Gastrocnemius medialis (tissue), 4 donors: ENCODE data around the gene TMEM51. TPM values are rescaled to one million over a fixed set of nuclear protein-coding genes. Genes with fewer than 3 reads are reported as not detected.

Experiments used
- ATAC-seq, 2 donors: fragments of 150-250 bp; one replicate each; pipeline ENCODE4 v1.9.1; 2016
- DNase-seq, 2 donors: peaks; one replicate each; pipeline ENCODE4 v3.0.0-alpha.2; 2019
- H3K27ac ChIP-seq, 4 donors: fragments of 200-600 bp; sonication (generic); 1 replicate in 1 of 4; 2 replicates in 3 of 4; pipeline ENCODE4 v1.5.1; 2016 to 2018; ENCODE audit warnings: mild to moderate bottlenecking in 2 of 4, moderate library complexity in 1 of 4
- H3K27me3 ChIP-seq, 3 donors: fragments of 200-600 bp; sonication (generic) in 2 of 3; 1 replicate in 1 of 3; 2 replicates in 2 of 3; pipeline versions ENCODE4 v1.5.1 to v1.6.0; 2016 to 2019; ENCODE audit warnings: mild to moderate bottlenecking in 1 of 3, moderate library complexity in 1 of 3
- H3K36me3 ChIP-seq, 2 donors: fragments of 200-600 bp; sonication (generic) in 1 of 2; one replicate each; pipeline ENCODE4 v1.5.1; 2017 to 2018
- H3K4me1 ChIP-seq, 2 donors: fragments of 200-600 bp; sonication (generic) in 1 of 2; one replicate each; pipeline ENCODE4 v1.5.1; 2016 to 2017; ENCODE audit warnings: mild to moderate bottlenecking in 2 of 2
- H3K4me3 ChIP-seq, 4 donors: fragments of 200-600 bp; sonication (generic) in 3 of 4; 1 replicate in 1 of 4; 2 replicates in 3 of 4; pipeline ENCODE4 v1.5.1; 2016 to 2019; ENCODE audit warnings: mild to moderate bottlenecking in 2 of 4
- H3K9me3 ChIP-seq, 3 donors: fragments of 200-600 bp; sonication (generic) in 2 of 3; 1 replicate in 1 of 3; 2 replicates in 2 of 3; pipeline ENCODE4 v1.5.1; 2016 to 2019
- CTCF ChIP-seq, 5 experiments: fragments of 450-650 bp in 3 of 5; fragments of 200-600 bp in 2 of 5; sonication (generic) in 2 of 5; IDR thresholded peaks in 4 of 5; conservative IDR thresholded peaks in 1 of 5; 1 replicate in 4 of 5; 2 replicates in 1 of 5; pipeline ENCODE4 v1.5.1; 2016 to 2019; ENCODE audit warnings: antibody characterized with exemption in 5 of 5, mild to moderate bottlenecking in 3 of 5, moderate library complexity in 3 of 5
- POLR2A ChIP-seq, 2 donors: fragments of 450-650 bp; IDR thresholded peaks; one replicate each; pipeline ENCODE4 v1.6.1; 2017; ENCODE audit warnings: antibody characterized with exemption in 2 of 2, mild to moderate bottlenecking in 2 of 2, moderate library complexity in 2 of 2
- in situ Hi-C, 4 donors: fragments of 200-750 bp; cut with MboI; loops; one replicate each; pipeline versions ENCODE4 v1.15.0 to v1.8.0; 2017; ENCODE audit warnings: low sequenced_read_pairs in 4 of 4
- intact Hi-C: fragments of 100-400 bp; cut with DNase I; formaldehyde crosslinking; loops from one replicate; pipeline ENCODE4 v1.15.1; 2023; ENCODE audit warnings: low total_unique reads
- total RNA-seq, 4 donors: library from RNA; depleted of rRNA; stranded (reverse); fragments of >200 nt; gene quantifications; one replicate each; pipeline versions ENCODE4 v1.1.0 to v1.2.3, GENCODE V29; 2016

TMEM51 gene
- total RNA-seq, 4 donors from 2014 or later = 0.73 to 2.7 (median 1.8) TPM; not detected in 1

- ATAC-seq = no peak
- intact Hi-C loops = no loop called here
Measured at GRCh38 chr1:15189692-15190370, 36.3 kb downstream of the TMEM51 start.

GRCh38 chr1:15191267-15191666 lies 37.7 kb downstream of the TMEM51 start:
- peaks cover 0 to 7% of the 10 kb centered on the region in 2 donors for H3K4me1 ChIP-seq
- no peaks in the 10 kb centered on the region for H3K36me3 ChIP-seq
- in situ Hi-C loops (no loop called here), intact Hi-C loops (no loop called here)
- H3K9me3 ChIP-seq = no peaks in the 10 kb centered on the region
- no peak overlapping the region for H3K27ac ChIP-seq
- H3K27me3 ChIP-seq = no peaks in the 10 kb centered on the region
- no peak for TF ChIP-seq CTCF (IDR thresholded peaks at IDR 0.05 in 4 of 5, conservative IDR thresholded peaks at IDR 0.05 in 1 of 5)
- no peak for TF ChIP-seq POLR2A (IDR thresholded peaks at IDR 0.05)
- DNase-seq (no peak), ATAC-seq (no peak)
- H3K4me3 ChIP-seq = no peak overlapping the region

More at GRCh38 chr1:15189692-15190370, 36.3 kb downstream of the TMEM51 start:
- Histone ChIP-seq H3K27ac (no peak overlapping the region), H3K4me1 (peaks cover 0 to 7% of the 10 kb centered on the region in 2 donors), H3K27me3 (no peaks in the 10 kb centered on the region), H3K36me3 (no peaks in the 10 kb centered on the region), H3K4me3 (no peak overlapping the region), H3K9me3 (no peaks in the 10 kb centered on the region)
- TF ChIP-seq POLR2A (IDR thresholded peaks at IDR 0.05) = no peak
- in situ Hi-C loops = no loop called here
- no peak for DNase-seq

GRCh38 chr1:15191770-15192169 lies 38.2 kb downstream of the TMEM51 start:
- DNase-seq (no peak), ATAC-seq (no peak)
- in situ Hi-C loops (no loop called here), intact Hi-C loops (no loop called here)
- no peaks in the 10 kb centered on the region for H3K9me3 ChIP-seq
- peaks cover 0 to 7% of the 10 kb centered on the region in 2 donors for H3K4me1 ChIP-seq
- no peaks in the 10 kb centered on the region for H3K36me3 ChIP-seq
- TF ChIP-seq CTCF (IDR thresholded peaks at IDR 0.05 in 4 of 5, conservative IDR thresholded peaks at IDR 0.05 in 1 of 5) (no peak), POLR2A (IDR thresholded peaks at IDR 0.05) (no peak)
- no peak overlapping the region for H3K4me3 ChIP-seq
- no peak overlapping the region for H3K27ac ChIP-seq
- H3K27me3 ChIP-seq = no peaks in the 10 kb centered on the region

GRCh38 chr1:15192916-15193550 lies 39.5 kb downstream of the TMEM51 start:
- ATAC-seq (no peak), DNase-seq (no peak)
- H3K27me3 ChIP-seq = no peaks in the 10 kb centered on the region
- no peaks in the 10 kb centered on the region for H3K36me3 ChIP-seq
- TF ChIP-seq CTCF (IDR thresholded peaks at IDR 0.05 in 4 of 5, conservative IDR thresholded peaks at IDR 0.05 in 1 of 5) (no peak), POLR2A (IDR thresholded peaks at IDR 0.05) (no peak)
- H3K4me3 ChIP-seq = no peak overlapping the region
- no peak overlapping the region for H3K27ac ChIP-seq
- intact Hi-C loops = no loop called here
- in situ Hi-C loops = no loop called here
- peaks cover 0 to 7% of the 10 kb centered on the region in 2 donors for H3K4me1 ChIP-seq
- H3K9me3 ChIP-seq = no peaks in the 10 kb centered on the region

- Histone ChIP-seq H3K36me3 (no peaks in the 10 kb centered on the region), H3K9me3 (no peaks in the 10 kb centered on the region), H3K27ac (no peak overlapping the region), H3K27me3 (no peaks in the 10 kb centered on the region), H3K4me1 (no peaks in the 10 kb centered on the region), H3K4me3 (no peak overlapping the region)
- ATAC-seq = no peak
- DNase-seq = no peak
- in situ Hi-C loops (no loop called here), intact Hi-C loops (no loop called here)
- TF ChIP-seq POLR2A (IDR thresholded peaks at IDR 0.05) = no peak
- TF ChIP-seq CTCF (IDR thresholded peaks at IDR 0.05 in 4 of 5, conservative IDR thresholded peaks at IDR 0.05 in 1 of 5) = no peak
Measured at GRCh38 chr1:15195420-15196052, 42.0 kb downstream of the TMEM51 start.
